Measurements from ENCODE around the gene CUL1. TPM values are rescaled to one million over a fixed set of nuclear protein-coding genes. Genes with fewer than 3 reads are reported as not detected.

Gene CUL1
- total RNA-seq, 1 donor from 2014 or later, result 48.8 TPM

DNA sequence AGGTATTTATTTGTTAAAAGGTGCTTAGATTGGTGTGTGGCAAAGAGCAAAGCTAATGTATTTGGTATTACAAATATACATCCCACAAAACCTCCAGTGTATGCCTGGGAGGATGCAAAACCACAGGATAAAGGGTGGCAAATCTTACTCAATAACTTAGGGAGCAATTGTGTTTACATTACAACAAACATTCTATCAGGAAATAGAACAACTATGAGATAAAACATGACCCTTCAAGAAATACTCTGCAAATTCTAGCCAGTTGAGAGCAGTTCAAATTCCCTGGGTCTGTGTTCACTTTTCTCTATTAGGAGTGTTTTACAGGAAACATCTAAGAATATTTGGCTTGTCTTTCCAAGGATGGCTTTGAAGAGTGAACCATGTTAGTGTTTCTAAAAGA is 64.9 kb downstream of the CUL1 start:
- DNase-seq, result no peak

DNA sequence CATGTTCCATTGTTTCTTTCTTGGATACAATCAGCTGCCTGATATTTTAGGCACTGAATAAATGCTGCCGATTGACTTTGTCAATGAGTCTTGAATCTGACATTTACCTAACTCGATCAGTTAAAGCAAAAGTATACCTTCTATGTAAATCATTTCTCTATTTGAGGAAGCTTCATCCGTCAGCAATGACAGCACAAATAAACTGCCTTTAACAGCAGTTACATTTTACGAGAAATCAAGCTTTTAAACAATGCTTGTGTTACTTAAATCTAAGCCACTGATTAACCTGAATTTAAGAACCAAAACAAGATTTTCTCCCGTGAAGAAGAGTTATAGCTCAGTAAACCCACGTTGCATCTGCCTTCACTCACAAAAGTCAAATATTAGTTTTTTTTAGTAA is 71.3 kb downstream of the CUL1 start:
- DNase-seq, result no peak

GRCh38 chr7:148772297-148773089 is 73.8 kb downstream of the CUL1 start:
- DNase-seq, result peak; percentile 84

DNA sequence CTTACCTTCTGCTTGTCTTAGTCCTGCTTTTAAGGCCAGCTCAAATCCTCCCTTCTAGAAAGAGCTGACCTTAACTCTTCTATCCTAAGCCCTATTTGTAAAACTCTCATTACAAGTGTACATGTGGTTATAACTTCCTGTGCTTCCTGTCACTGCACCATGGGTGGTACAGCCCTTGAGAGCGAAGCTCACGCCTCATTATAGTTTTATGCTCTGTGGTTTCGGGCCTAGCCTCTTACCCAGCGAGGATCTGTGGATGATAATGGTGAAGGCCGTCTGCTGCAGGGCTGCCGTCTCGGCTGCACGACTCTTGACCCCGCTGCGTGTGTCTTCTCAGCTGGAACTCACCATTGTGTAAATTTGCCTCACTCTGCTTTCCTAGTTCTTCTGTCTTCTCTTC is 74.6 kb downstream of the CUL1 start:
- peak; percentile 11 for DNase-seq

DNA sequence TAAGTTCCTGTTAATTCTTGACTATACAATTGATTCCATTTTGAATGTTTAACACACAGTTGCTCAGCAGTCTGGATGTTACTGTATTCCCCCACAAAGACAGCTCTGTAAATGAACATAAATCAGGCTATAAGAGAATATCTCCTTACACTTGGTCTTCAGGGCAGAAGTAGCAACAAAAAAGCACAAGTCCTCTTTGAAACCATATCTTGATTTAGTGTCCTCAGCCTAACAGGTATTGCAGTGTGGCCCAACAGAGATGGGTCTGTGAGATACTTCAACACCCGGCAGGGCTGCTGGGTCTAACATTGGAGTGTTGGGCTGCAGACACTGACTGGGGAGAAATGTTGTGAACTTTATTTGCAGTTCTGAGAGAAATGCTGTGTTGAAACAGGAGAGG is 75.8 kb downstream of the CUL1 start:
- no peak for DNase-seq

GRCh38 chr7:148782757-148783456 is 84.2 kb downstream of the CUL1 start:
- DNase-seq, result no peak

GRCh38 chr7:148783801-148784527 is 85.3 kb downstream of the CUL1 start:
- DNase-seq, result no peak

DNA sequence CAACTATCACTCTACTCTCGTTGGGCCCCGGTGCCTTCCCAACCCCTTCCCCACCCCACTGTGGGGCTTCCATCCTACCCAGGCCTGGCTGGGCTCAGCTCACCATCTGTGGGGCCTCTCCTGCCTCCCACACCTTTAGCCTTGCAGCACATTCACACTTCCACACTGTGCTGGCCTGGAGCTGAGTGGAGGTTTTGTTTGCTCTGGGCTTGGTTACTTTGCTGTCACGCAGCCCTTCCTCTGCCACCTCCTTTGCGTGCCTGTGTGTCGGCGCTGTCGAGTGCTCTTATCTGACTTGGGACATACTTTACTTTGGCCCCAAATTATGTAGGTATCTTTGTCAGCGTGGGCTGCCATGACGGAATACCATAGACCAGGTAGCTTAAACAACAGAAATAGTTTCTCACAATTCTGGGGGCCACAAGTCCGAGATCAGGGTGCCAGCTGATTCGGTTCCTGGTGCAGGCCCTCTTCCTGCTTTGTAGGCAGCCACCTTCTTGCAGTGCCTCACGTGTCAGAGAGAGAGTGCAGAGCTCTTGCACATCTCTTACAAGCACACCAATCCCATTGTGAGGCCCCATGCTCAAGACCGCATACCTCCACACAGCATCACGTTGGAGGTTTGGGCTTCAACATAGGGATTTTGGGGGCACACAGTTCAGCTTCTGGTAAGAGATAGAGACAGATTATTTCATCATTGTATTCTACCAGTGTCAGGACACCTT is 89.0 kb downstream of the CUL1 start:
- no peak for DNase-seq

DNA sequence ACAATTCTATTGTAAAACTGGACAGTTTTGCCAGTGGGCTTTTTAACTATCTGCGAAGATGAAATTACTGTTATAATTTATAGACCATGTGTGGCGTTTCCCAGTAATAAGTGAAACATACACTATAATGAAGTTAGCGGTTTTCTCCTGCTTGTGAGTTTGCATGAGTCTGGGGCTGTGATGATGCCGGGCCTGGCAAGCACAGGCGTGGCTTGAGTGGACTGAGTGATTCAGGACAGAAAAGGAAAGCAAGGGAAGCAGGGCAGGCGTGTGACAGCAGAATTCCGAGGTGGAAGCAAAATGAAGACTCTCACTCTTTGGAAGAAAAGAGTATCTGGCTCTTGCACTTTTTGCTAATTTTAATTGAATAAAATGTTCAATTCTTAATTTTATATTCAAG is 90.5 kb downstream of the CUL1 start:
- DNase-seq, result no peak

- no peak for DNase-seq
Measured at GRCh38 chr7:148790131-148790726, 91.5 kb downstream of the CUL1 start.

DNA sequence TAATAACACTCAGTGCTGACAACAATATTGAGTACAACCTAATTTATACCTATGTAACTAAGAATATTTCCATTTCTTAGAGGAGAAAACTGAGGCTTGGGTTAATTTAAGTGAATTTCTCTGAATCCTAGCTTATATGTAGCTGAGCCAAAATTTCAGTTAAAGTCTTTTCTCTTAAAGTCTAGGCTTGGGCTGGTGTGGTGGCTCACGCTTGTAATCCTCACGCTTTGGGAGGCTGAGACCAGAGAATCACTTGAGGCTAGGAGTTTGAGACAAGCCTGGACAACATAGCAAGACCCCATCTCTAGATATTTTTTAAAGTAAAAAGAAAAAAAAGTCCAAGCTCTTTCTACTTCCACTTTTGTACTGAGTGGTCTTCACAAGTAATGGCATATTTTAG is 92.1 kb downstream of the CUL1 start:
- DNase-seq, result no peak

- DNase-seq, result no peak
Measured at GRCh38 chr7:148791546-148791945, 92.8 kb downstream of the CUL1 start.

- DNase-seq, result no peak
Measured at GRCh38 chr7:148793590-148793989, 94.9 kb downstream of the CUL1 start.

GRCh38 chr7:148794476-148794875 is 95.8 kb downstream of the CUL1 start:
- DNase-seq, result no peak

- no peak for DNase-seq
Measured at GRCh38 chr7:148796841-148797240, 98.1 kb downstream of the CUL1 start.

DNA sequence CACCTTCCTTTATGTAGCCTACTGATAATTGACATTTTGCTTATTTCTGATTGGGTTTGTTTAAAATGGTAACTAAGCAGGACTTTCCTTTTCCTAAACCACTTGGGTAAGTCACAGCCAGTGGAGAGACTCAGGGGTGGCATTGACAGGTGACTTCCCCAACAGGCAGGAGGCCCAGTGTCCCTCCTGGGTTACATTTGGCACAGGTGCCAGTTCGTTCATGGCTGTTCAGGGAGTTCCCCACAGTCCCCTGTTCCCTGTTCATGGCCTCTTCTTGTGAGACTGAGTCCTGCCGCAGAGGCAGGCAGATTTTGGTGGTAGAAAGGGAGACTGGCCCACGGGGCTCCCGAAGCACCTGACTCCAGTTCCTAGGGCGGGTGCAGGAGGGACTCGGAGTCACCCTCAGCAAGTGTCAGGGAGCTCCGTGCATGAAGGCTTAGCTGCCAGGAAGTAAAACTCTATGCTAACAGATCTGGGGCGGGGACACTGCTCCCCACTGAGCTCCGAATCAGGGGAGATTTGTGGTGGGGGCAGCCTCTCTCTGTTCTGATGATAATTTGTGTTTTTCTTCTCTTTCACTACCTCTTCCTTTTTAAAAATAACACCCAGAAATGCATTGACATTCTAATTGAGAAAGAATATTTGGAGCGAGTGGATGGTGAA is 101.3 kb downstream of the CUL1 start:
- no peak for DNase-seq

DNA sequence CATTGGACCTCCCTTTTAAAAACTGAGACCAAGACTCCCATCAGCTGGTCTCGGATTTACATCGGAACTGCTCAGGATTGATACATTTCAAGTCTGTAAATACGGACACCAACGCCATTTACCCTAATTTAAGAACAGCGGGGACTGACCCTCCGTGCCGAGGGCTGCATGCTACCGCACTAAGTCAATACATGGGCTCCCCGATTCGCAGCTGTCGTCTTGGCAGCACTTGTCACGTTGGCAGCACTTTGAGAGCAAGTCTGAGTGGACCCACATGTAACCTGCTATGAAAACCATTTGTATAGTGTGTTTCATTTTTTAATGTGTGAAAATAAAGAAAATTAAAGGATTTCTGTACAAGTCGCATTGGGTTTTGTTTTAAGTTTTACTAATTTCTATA is 102.0 kb downstream of the CUL1 start:
- DNase-seq, result no peak

GRCh38 chr7:148802101-148802493 is 103.4 kb downstream of the CUL1 start:
- no peak for DNase-seq

- no peak for DNase-seq
Measured at GRCh38 chr7:148803094-148803493, 104.4 kb downstream of the CUL1 start.

GRCh38 chr7:148804343-148805235 is 105.9 kb downstream of the CUL1 start:
- no peak for DNase-seq

- no peak for DNase-seq
Measured at GRCh38 chr7:148806187-148806586, 107.5 kb downstream of the CUL1 start.
